Psoas muscle (tissue), 8 donors: Measurements from ENCODE around the gene STXBP3. TPM values are rescaled to one million over a fixed set of nuclear protein-coding genes. Genes with fewer than 3 reads are reported as not detected.

ENCODE experiments used
- ATAC-seq, 4 donors: fragments of 200-7000 bp; cut with Tn5 transposase; one replicate each; pipeline ENCODE4 v1.9.1; 2020; ENCODE audit warnings: moderate library complexity in 3 of 4, mild to moderate bottlenecking in 2 of 4
- DNase-seq, 2 donors: peaks; one replicate each; pipeline ENCODE4 v3.0.0-alpha.2; 2020
- H3K27ac ChIP-seq: fragments of 200-600 bp; one replicate; pipeline ENCODE4 v1.8.0; 2022
- H3K27me3 ChIP-seq, 3 donors: fragments of 200-600 bp in 1 of 3; one replicate each; pipeline versions ENCODE4 v1.6.1 to v1.8.0; 2013 to 2022; ENCODE audit warnings: low read length in 2 of 3, mild to moderate bottlenecking in 2 of 3, moderate library complexity in 1 of 3; ENCODE audit not compliant: insufficient read depth in 3 of 3
- H3K36me3 ChIP-seq, 2 donors: fragments of 200-600 bp in 1 of 2; one replicate each; pipeline versions ENCODE4 v1.6.1 to v1.8.0; 2013 to 2022; ENCODE audit warnings: low read depth in 1 of 2, mild to moderate bottlenecking in 1 of 2, moderate library complexity in 1 of 2; ENCODE audit not compliant: insufficient read depth in 1 of 2
- H3K4me1 ChIP-seq: fragments of 200-600 bp; one replicate; pipeline ENCODE4 v1.8.0; 2022
- H3K4me3 ChIP-seq: fragments of 200-600 bp; one replicate; pipeline ENCODE4 v1.8.0; 2022; ENCODE audit warnings: mild to moderate bottlenecking
- H3K9me3 ChIP-seq: fragments of 200-600 bp; one replicate; pipeline ENCODE4 v1.8.0; 2022
- WGBS, 3 donors: extraction: QIAGEN DNeasy Blood & Tissue Kit; methylation state at CpG; one replicate each; pipeline versions ENCODE4 v1.1.6 to v1.1.7; 2013; 5-methylcytosine and 5-hydroxymethylcytosine counted together
- intact Hi-C, 2 donors: fragments of 100-400 bp; cut with DNase I; formaldehyde crosslinking; loops; one replicate each; pipeline versions ENCODE4 v1.11.0 to v1.14.2; 2022
- polyA plus RNA-seq, 3 donors: library from polyadenylated mRNA; stranded (reverse); fragments of 200-250 nt; gene quantifications; one replicate each; pipeline ENCODE4 v1.2.3, GENCODE V29; 2013
- total RNA-seq, 4 donors: library from RNA; stranded (reverse); fragmentation: NEBNext Ultra II Directional in 2 of 4; extraction: Animal tissue kit (Norgen Biotek cat#: 25700) in 2 of 4; gene quantifications; one replicate each; pipeline versions ENCODE4 v1.2.1 to v1.2.4, GENCODE V29; 2021 to 2023
- TF ChIP-seq, protein P1 (sequence below): fragments of 200-600 bp; IDR thresholded peaks from one replicate; pipeline ENCODE4 v1.8.0; 2022; ENCODE audit warnings: antibody characterized with exemption
- donor health status: healthy with polysubstance abuse.
- donor health status: DM: no; HTN: no; CAD: no; lungs with moderate emphysema.
- donor health status: Bipolar disorder and iron deficiency.
- donor health status: healthy.
- donor health status: DM: yes; HTN: yes; CAD: no.
- donor health status: DM: no; HTN: no; CAD: no.
- donor health status: DM: no; HTN: no; CAD: no.
- donor health status: DM: yes; HTN: yes; CAD: no.

STXBP3 gene
- total and polyA plus RNA-seq, 7 donors: 12.7 to 22.3 (median 17.1) TPM

DNA sequence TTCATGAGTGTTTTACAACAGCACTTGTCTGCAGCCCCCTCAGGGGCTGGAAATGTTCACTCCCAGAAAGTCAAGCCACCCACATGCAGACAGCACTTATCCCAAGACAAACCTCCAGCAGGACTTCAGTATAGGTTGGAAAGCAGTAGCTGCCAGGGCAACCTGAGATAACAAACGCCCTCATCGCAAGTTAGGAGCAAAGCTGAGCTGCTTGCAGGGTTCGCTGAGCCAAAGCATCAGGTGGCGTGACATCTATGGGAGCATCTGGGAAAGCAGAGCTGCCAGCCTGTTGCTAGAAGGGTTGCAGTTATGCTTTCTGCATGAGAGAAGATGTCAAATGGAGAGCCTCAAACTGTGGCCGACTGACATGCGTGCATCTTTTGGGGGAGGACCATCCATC lies 4.2 kb upstream of the STXBP3 start:
- no peaks in the 10 kb centered on the region for H3K36me3 ChIP-seq
- H3K4me1 ChIP-seq: no peaks in the 10 kb centered on the region
- TF ChIP-seq, protein P1, sequence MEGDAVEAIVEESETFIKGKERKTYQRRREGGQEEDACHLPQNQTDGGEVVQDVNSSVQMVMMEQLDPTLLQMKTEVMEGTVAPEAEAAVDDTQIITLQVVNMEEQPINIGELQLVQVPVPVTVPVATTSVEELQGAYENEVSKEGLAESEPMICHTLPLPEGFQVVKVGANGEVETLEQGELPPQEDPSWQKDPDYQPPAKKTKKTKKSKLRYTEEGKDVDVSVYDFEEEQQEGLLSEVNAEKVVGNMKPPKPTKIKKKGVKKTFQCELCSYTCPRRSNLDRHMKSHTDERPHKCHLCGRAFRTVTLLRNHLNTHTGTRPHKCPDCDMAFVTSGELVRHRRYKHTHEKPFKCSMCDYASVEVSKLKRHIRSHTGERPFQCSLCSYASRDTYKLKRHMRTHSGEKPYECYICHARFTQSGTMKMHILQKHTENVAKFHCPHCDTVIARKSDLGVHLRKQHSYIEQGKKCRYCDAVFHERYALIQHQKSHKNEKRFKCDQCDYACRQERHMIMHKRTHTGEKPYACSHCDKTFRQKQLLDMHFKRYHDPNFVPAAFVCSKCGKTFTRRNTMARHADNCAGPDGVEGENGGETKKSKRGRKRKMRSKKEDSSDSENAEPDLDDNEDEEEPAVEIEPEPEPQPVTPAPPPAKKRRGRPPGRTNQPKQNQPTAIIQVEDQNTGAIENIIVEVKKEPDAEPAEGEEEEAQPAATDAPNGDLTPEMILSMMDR: no peak
- no peak overlapping the region for H3K27ac ChIP-seq
- DNase-seq (no peak), ATAC-seq (no peak)
- intact Hi-C loops: no loop called here
- no peaks in the 10 kb centered on the region for H3K27me3 ChIP-seq
- no peak overlapping the region for H3K4me3 ChIP-seq
- H3K9me3 ChIP-seq: no peaks in the 10 kb centered on the region
- 55 to 68% (median 60%) methylated on average over 6 of the region's 6 CpGs for WGBS, 3 donors

DNA sequence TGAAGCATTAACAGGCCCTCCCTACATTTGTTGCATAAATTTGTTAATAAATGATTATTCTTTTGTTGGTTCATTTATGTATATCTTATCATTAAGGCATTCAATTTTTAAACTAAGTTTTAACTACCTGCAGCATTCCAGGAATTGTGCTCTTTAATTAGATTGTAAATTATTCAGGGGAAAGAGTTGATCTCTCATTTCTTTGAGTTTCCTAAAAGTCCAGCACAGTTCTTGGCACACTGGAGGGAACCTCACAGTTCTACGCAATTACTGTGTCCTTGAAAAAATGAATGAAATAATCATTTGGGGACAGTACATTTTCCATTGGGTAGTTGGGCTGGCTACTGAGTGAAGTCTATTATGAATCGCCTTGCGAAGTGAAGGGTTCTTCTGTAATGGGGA lies 493 bp upstream of the STXBP3 start:
- Histone ChIP-seq H3K27me3 (no peaks in the 10 kb centered on the region), H3K9me3 (no peaks in the 10 kb centered on the region), H3K4me1 (peaks cover 4% of the 10 kb centered on the region), H3K4me3 (peak overlapping the region; percentile 86), H3K36me3 (peaks cover 0 to 10% of the 10 kb centered on the region in 2 donors), H3K27ac (peak overlapping the region; percentile 96)
- DNase-seq (no peak), ATAC-seq (no peak)
- TF ChIP-seq, protein P1: no peak
- intact Hi-C loops: loop anchor here (2.0 to 5.0 kb wide), 2 partner anchors 51 to 54 kb away; partner anchors contain the start of gene PRPF38B (in 1 of the 2)
- WGBS, 3 donors: 38 to 49% (median 42%) methylated on average over 3 of the region's 3 CpGs

DNA sequence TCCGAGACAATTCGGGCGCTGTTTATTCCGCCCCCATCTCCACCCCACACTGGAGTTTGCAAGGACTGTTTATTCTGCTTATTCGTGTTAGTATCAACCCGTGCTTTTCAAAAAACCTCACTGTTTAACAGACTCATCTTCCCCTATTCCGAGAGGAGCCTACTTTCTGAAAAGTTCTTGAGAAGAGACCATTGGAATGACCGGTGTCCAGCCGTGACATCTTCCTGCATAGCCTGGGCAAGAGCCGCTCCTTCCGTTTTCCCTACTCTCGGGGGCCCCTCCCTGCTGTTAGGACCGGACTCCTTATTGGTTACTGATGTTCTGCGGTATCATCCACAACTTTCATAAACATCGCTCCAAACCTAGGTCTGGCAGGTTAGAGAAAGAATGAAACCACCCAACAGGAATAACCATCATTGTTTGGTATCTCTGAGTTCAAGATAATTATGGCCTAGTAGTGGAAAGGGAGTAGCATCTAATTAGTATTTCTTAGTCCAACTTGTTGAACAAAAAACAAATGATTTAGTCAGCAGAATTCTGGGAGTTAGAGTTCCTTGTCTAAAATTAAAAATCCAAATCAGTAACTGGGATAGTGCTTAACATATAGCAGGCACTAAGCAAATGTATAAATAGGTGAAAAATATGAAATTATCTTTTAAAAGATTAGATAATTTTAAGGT lies 837 bp downstream of the STXBP3 start:
- Histone ChIP-seq H3K27me3 (no peaks in the 10 kb centered on the region), H3K9me3 (no peaks in the 10 kb centered on the region), H3K27ac (peak overlapping the region; percentile 96), H3K4me3 (peak overlapping the region; percentile 86), H3K4me1 (peaks cover 4% of the 10 kb centered on the region), H3K36me3 (peaks cover 0 to 13% of the 10 kb centered on the region in 2 donors)
- TF ChIP-seq, protein P1: no peak
- DNase-seq (peak; percentile 75 to 87), ATAC-seq (peak; percentile 74 to 77 (median 76))
- intact Hi-C loops: loop anchor here in 1 of 2 donors (5.0 kb wide), 1 partner anchor 55 kb away; the partner anchor contains the start of gene PRPF38B
- 0 to 1% (median 0%) methylated on average over 15 of the region's 15 CpGs for WGBS, 3 donors

DNA sequence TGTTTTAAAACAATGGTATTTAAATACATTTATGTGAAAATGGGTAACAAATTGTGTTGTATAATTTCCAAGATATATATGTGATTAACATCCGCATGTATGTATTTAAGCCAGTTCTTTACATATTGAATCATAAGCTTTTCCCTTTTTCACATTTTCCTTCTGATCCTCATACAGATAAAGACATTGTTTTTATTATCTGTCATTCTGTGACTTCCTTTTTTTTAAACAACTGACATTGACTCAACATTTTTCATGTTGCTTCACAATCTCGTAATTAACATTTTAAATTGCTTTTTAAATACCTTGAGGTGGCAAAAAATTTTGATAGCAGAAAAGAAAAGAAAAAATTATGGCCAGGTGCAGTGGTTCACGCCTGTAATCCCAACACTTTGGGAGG lies 1.4 kb downstream of the STXBP3 start:
- peaks cover 4% of the 10 kb centered on the region for H3K4me1 ChIP-seq
- H3K4me3 ChIP-seq: peak overlapping the region; percentile 86
- ATAC-seq (no peak), DNase-seq (no peak)
- intact Hi-C loops: loop anchor here in 1 of 2 donors (5.0 kb wide), 1 partner anchor 56 kb away; the partner anchor contains the start of gene PRPF38B
- H3K9me3 ChIP-seq: no peaks in the 10 kb centered on the region
- H3K36me3 ChIP-seq: peaks cover 0 to 19% of the 10 kb centered on the region in 2 donors
- peak overlapping the region; percentile 96 for H3K27ac ChIP-seq
- no peaks in the 10 kb centered on the region for H3K27me3 ChIP-seq
- TF ChIP-seq, protein P1: no peak
- 83 to 91% (median 89%) methylated on average over 3 of the region's 3 CpGs for WGBS, 3 donors
